HG02623 (cell line): ENCODE data around the gene LONP2.
"Not testable (repeated sequence)": the region's sequence is repeated elsewhere in the genome, so short reads cannot be mapped to it uniquely, and the experiment has no call there.

ENCODE experiments used
- ATAC-seq: cut with Tn5 transposase; IDR thresholded peaks from one replicate; pipeline ENCODE4 v1.9.1; 2021; ENCODE audit warnings: moderate library complexity; ENCODE audit not compliant: unreplicated experiment

Gene LONP2

DNA sequence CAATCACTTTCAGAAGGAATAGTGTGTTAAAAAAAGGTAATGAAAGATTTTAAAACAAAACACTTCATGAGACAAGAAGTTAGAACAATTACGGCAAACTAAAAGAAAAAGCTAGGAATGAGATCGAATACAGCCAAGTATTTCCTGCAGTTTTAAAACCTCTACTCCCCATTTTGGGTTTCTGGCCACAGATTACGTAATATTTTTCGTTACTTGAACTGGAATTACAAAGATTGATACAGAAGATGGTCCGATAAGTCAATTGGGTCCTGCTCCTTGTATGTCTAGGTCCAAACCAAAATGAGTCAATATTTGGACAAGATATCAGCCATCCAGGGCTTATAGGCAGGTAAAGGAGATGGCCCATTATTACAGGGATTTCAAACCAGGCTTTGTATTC, 88.9 kb downstream of the LONP2 start:
- no peak for ATAC-seq

DNA sequence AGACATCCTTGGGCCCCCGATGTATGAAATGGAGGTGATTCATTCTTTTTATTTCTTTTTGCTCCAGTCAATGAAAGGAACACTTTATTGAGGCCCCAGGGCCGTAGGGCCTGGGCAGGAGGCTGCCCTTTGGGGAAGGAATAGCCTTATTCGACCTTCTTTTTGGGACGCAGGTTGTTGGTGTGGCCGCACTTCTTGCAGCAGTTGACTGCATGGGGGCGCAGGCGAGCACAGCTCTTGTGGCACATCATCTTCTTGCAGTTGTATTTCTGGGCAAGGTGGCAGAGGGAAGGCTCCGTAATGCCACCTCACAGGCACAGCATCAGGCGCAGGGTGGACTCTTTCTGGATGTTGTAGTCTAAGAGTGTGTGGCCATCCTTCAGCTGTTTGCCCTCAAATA, 90.2 kb downstream of the LONP2 start:
- no peak for ATAC-seq

DNA sequence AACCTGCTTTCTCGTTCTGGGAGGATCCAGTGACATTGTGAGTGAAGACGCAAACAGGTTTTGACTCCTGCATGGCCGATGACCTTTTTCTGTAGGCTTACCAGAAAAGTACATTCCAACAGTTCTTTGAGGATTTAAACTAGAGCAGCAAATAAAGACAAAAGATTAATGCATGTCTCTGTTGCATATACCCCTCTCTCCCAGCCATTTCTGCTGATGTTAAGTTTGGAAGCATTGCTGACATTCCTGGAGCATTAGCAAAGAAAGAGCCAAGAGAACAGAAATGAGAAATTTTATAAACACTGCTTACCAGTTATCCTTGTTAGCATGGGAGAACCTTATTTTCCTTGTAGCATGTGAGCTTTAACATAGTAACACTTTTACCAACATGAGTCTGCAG, 91.9 kb downstream of the LONP2 start:
- no peak for ATAC-seq

DNA sequence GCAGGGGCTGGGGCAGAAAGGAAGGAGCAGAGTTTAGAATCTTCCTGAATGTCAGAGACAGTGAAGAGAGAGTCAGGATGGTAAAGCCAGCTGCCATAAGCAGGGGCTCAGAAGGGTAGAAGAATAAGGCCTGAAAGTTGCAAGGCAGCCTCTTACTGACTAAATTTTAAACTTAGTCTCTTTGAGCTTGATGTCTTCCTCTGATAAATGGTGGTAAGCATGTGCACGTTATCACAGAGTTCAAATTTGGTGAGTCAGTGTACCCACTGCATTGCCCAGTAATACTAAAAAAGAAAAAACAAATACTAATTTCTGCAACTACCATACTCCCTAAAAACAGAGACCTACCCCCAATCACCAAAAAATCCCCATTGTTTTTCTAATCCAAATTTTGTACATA, 96.0 kb downstream of the LONP2 start:
- ATAC-seq = no peak

DNA sequence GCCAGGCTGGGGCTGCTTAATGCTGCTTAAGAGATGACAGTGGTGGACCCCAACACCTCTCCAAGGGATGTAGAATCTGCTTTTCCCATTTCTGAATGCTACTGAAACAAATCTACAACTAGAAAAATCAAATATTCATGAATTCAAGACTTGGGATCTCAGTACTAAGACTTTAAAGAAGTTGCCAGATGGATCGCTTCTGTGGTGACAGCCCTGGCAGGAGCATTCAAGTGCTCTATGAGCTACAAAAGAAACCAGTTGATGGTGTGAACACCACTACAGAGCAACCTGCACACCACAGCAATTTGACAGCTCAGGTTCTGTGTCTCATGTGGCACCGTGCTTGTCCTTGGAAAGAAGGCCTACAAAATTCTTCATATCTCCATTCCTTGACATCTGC, 98.5 kb downstream of the LONP2 start:
- no peak for ATAC-seq

DNA sequence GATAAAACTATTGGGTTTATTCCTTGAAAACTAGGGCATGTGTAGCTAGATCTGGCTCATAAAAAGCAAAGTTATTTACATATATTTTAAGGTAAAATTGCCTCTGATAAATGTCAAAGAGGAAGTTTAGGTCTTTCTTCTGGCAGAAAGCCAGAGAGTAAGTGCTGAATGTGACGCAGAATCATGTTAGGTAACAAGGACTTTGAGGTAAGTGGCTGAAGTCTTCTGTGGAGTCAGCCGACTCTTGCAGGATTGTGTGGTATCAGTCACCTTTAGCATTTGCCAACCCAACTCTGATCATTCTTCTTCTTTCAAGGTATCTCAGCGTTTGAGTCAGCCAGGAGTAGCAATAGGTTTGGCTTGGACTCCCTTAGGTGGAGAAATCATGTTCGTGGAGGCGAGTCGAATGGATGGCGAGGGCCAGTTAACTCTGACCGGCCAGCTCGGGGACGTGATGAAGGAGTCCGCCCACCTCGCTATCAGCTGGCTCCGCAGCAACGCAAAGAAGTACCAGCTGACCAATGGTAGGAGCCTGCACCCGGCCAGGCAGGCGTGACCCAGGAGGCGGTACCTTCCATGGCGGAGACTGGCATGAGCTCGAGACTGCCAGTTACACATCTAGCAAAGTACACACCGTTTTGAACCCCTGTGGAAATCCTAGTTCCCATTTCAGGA, 103.2 kb downstream of the LONP2 start:
- no peak for ATAC-seq

DNA sequence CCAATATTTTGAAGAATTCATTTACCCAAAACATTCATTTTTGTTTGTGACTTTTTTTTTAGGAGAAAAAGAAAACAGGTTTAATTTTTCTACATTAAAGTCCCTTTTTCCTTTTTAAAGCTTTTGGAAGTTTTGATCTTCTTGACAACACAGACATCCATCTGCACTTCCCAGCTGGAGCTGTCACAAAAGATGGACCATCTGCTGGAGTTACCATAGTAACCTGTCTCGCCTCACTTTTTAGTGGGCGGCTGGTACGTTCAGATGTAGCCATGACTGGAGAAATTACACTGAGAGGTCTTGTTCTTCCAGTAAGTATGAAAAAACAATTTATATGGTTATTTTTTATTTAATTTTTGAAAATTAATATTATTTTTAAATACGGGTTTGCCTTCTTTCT, 103.9 kb downstream of the LONP2 start:
- no peak for ATAC-seq

DNA sequence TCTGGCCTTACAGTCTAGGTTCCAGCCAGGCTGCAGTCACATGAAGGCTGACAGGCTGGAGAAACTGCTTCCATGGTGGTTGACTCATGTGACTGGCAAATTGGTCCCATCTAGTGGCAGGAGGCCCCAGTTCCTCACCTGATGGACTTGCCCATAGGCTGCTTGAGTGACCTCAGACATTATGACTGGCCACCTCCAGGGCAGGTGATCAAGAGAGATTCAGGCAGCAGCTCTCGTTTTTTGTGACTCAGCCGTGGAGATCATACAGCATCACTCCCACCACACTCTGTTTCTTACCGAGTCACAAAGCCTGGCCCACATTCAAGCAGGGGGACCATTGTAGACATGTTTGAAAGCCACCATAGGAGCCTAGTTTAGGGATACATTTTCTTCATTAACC, 106.6 kb downstream of the LONP2 start:
- no peak for ATAC-seq

DNA sequence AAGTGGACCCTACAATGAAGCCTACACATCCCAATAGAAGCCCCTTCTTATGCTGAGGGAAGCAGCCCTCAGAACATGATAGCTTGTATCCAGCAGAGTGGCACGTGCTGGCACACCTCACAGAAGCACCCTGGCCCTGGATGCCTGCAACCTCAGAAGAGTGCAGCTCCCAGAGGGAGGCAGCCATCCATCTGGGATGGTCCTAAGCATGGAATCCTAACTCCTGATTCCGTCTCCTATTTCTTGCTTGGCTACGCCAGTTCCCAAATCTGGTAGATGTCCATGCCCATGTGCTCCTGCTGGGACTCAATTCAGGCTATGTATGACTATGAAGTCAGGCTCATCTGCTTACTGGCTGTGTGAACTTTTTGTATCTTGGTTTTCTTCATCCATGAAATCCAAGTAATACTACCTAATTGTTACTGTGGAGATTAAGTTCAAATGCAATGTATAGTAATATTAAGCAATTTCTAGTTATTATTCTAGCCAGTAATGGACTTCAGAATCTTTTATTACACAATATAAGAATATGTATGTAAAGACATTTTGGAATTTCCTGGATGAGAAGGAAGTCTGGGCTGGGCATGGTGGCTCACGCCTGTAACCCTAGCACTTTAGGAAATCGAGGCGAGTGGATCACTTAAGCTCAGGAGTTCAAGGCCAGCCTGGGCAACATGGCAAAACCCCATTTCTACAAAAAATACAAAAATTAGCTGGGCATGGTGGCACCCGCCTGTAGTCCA, 108.7 kb downstream of the LONP2 start:
- no peak for ATAC-seq

DNA sequence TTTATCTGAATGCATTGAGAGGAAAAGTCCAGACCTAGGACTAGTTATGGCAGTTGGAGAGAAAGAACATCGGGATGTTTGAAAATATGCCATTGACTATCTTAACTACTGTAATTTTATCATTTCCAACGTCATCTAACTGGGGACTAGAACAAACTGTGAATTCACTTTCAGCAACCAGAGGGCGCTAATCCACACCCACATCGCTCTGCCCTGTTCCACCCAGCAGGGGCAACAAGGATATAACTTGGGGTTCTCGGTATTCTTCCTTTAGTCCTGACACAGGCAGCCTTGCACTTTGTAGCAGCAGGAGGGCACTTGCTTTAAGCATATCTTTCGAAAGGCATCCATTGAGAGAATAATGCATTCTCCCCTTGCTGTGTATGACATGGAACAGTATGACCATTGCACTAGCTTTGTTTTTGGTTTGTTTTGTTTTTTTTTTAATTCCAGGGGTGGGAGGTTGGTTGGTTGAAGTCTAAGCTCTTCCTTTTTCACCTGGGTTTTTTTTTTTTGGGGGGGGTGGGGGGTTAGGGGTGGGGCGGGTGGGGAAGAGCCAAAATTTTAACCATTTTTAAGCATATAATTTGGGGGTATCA, 109.6 kb downstream of the LONP2 start:
- ATAC-seq = no peak

DNA sequence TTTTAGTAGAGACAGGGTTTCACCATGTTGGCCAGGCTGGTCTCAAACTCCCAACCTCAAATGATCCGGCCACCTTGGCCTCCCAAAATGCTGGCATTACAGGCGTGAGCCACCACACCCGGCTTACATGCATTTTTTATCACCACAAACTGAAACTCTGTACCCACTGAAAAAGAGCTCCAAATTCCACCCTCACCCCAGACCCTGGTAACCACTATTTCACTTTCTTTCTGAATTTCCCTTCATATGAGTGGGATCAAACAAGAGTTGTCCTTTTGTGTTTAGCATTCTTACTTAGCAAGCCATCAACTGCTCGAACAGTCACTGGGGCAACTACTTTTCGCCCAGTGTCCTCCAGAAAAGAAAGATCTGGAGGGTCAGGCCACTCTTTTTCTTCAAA, 110.3 kb downstream of the LONP2 start:
- ATAC-seq = not testable (repeated sequence)

DNA sequence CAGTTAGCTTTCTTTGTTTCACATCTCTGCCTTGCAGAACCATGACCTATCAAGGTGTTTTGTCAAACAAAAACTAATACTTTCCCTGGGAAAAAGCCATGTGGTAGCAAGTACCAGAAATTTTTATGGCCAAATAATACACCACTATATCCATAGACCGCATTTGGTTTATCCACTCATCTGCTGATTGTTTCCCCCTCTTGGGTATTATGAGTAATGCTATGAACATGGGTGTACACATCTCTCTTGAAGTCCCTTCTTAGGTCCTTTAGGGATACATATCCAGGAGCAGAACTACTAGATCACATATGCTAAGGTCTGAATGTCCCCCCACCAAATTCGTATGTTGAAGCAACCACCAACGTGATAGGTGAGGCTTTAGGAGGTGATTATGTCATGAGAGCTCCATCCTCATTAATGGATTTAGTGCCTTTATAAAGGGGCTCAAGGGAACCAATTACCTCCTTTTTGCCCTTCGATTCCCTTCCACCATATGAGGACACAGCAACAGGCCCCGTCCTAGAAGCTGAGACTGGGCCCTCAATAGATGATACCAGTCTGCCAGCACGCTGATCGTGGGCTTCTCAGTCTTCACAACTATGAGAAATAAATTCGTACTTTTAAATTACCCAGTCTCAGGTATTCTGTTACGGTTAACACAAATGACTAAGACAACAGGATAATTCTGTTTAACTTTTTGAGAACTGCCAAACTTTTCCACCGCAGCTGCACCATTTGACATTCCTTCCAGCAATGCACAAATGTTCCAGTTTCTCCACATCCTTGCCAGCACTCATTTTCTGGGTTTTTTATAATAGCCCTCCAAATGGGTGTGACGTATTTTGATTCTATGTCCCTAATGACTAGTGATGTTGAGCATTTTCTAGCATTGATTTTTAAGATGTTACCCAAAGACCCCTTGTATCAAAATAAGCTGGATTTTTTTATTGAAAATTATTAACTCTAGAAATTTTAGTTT, 111.1 kb downstream of the LONP2 start:
- ATAC-seq = no peak

DNA sequence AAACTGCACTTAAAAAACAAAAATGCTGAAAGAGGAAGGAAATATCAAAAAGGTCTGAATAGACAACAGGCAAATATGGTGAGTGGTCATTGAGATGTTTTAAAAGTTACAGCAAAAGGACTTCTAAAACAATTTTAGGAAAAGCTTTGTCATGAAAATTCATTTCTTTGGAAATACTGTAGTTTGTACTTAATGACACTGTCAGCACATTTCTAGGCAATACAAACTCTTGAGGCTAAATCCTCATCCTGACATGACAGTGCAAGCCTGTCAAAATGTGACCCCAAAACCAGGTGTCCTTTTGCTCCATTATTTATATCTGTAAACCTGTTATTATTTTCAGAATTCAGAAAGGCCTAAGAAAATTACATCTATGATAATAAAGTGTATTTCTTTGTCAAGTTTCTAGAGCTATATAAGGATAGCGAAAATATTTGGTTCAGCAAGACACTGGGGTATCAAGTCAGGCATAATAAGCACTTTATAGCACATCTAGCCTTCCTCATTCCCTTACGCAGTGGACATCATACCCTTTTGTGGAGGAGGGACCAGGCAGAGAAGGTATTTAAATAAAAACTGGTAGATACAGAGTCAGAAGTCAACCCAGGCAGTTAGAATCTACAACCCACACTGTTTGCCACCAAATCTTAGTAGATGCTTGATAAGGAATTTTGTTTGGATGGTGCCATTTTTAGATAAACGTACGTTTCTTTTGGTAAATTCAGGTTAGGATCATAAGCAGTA, 112.7 kb downstream of the LONP2 start:
- ATAC-seq = no peak

DNA sequence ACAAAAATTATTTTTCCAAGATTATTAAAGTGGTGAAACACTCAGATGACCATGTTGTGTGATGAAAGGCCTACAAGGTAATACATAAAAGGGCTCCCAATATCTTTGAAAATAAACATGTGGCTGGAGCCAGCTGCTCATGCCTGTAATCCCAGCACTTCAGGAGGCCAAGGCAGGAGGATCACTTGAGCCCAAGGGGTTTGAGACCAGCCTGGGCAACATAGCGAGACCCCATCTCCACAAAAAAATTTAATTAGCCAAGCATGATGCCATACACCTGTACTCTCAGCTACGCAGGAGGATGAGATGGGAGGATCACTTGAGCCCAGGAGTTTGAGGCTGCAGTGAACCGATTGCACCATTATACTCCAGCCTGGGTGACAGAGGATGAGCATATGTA, 114.3 kb downstream of the LONP2 start:
- no peak for ATAC-seq

DNA sequence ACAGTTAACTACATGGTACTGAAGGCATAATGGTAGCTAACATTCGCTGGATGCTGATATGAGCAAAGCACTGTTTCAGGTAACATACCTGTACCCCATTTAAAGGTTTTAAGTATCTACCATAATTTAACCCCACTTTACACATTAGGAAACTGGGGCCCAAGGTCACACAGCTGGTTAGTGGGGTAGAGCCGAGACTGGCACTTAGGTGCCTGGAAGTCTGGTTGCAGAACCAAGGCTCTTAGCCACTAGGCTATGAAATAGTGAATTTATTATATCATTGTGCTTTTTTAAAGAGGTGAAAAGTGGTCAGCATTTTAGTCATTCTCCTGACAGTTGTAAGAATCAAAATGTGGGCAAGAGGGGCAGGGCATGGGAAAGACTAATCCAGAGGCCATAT, 115.9 kb downstream of the LONP2 start:
- ATAC-seq = no peak

DNA sequence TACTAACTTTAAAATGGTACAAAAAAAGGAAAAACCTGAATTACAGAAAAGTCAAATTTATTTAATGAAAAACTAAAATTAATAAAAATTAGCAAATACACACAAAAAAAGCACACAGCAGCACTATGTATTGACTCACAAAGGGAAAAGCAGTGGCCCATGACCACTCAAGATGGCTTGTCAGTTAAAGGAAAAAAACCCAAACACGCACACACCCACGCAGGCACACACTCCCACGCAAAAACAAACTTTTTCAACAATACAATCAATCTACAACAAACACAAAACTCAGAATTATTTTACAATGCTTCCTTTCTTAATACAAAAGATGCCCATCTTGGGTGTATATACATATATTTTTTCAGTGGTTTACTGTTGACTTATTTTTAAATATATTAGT, 116.9 kb downstream of the LONP2 start:
- ATAC-seq = no peak

DNA sequence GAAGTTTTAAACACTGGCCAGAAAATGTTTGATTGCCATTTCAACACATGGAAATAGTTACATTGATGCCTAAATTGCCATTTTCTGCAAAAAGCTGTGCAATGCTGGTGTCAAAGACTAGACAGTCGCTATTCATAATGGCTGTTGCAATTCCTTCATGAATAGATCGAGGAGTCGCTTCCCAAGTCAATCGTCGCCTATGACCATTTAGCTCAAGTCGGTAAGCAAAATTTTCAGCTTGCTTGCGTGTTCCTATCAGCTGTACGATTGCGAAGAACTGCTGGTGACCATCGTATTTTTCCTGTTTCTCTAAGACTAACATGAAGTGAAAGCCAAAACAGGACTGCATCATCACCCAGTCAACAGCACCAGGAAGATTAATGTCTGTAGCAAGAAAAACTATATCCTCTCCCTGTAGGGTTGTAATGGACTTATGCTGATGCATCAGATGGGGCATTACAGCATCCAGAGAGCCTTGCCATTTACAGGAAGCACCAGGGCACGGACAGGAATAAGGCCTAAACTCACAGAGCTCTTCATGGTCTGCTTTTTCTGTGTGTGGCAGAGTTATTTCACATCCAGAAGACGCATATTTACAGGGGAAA, 117.5 kb downstream of the LONP2 start:
- no peak for ATAC-seq

DNA sequence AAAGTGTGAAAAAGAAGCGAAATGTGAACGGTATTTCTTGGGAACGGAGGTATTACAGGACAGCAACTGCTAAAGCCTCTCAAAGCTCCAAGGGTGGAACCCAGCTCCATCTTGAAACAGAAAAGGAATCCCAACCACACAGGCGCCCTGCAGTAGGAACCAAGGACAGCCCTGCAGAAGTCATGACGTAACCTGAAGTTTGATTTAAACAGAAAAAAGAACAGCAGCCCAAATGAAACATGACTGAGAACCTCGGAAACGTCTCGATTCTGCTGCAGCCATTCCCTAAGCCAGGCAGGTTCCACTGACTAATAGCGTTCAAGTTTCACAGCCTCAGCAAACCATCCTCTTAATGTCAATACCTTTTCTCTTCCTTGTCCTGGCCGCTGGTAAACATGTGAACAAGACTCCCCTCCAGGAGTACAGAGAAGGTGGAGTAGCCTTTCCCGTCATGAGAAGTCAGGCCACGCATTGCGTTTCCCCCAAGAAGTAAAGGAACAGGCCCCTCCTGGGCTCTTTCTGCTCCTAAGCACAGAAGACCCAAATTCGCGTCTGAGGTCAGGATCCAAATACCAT, 121.0 kb downstream of the LONP2 start:
- ATAC-seq = no peak

DNA sequence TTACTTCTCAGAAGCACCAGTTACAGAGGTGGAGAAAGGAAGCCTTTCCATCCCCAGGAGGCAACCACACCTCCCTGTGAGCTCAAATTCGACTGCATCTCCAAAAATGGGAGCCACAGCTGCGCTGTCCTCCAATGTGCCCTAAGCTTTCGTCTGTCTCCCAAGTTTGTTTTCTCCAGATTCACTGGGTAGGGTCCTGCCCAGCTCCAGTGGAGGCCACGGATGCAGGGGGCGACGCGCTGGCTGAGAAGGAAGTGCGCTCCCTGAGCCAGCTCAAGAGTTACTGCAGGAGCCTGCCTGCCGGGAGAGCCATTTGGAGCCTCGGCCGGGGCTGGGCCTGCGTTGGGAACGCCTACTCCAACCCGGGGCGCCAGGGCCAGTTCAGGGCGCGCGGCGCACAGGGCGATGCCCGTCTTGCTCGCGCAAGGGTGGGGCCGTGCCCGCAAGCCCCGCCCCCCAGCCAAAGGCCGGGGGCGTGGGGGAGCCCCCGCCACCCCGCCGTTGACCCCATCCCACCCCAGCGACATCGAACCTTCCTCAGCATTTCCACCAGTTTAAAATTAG, 121.6 kb downstream of the LONP2 start:
- ATAC-seq = peak; percentile 84
